Naive thymus-derived CD4-positive, alpha-beta T cell (primary cell): ENCODE data around the gene TESPA1. TPM values are rescaled to one million over a fixed set of nuclear protein-coding genes. Genes with fewer than 3 reads are reported as not detected.

ENCODE experiments used
- ATAC-seq: fragments of 150-1000 bp; cut with Tn5 transposase; 2 replicates; pipeline ENCODE4 v1.10.0; 2021; ENCODE audit warnings: mild to moderate bottlenecking, moderate library complexity
- CTCF ChIA-PET: fragments of 350-600 bp; sonication (Branson Sonifier 250); formaldehyde crosslinking; loops from one replicate; lab custom pipeline; 2021; ENCODE audit warnings: antibody characterized with exemption; lab: Charles Lee
- POLR2A ChIA-PET: fragments of 350-600 bp; sonication (Branson Sonifier 250); formaldehyde crosslinking; loops from one replicate; lab custom pipeline; 2021; ENCODE audit warnings: antibody characterized with exemption, inconsistent platforms; lab: Charles Lee
- DNase-seq, 9 donors: peaks; one replicate each; pipeline versions ENCODE4 v3.0.0 to v3.0.0-alpha.2; 2020 to 2022; ENCODE audit warnings: mixed read lengths in 1 of 9
- H3K27ac ChIP-seq: one replicate; pipeline ENCODE4 v1.7.0; 2013; ENCODE audit warnings: mild to moderate bottlenecking, low read depth, low read length, moderate library complexity
- H3K27me3 ChIP-seq, 2 donors: one replicate each; pipeline ENCODE4 v1.7.0; 2013; ENCODE audit warnings: low read length in 2 of 2, mild to moderate bottlenecking in 2 of 2, moderate library complexity in 2 of 2; ENCODE audit not compliant: control insufficient read depth in 2 of 2, insufficient read depth in 2 of 2
- H3K36me3 ChIP-seq, 3 experiments: 1 replicate in 2 of 3; 2 replicates in 1 of 3; pipeline ENCODE4 v1.7.0; 2013; ENCODE audit warnings: low read length in 3 of 3, mild to moderate bottlenecking in 3 of 3, moderate library complexity in 1 of 3; ENCODE audit not compliant: insufficient read depth in 3 of 3, control insufficient read depth in 2 of 3
- H3K4me1 ChIP-seq, 2 donors: one replicate each; pipeline ENCODE4 v1.7.0; 2013; ENCODE audit warnings: low read length in 2 of 2, mild to moderate bottlenecking in 2 of 2, moderate library complexity in 1 of 2; ENCODE audit not compliant: control insufficient read depth in 2 of 2, insufficient read depth in 2 of 2
- H3K4me3 ChIP-seq: 2 replicates; pipeline ENCODE4 v1.7.0; 2013; ENCODE audit warnings: mild to moderate bottlenecking, low read length
- H3K9me3 ChIP-seq, 3 experiments: 1 replicate in 2 of 3; 2 replicates in 1 of 3; pipeline ENCODE4 v1.7.0; 2013; ENCODE audit warnings: low read length in 3 of 3; ENCODE audit not compliant: control insufficient read depth in 2 of 3
- H3K27ac Mint-ChIP-seq, 9 donors: one replicate each; pipeline ENCODE4 v1.8.0; 2020 to 2022; ENCODE audit warnings: mixed read lengths in 9 of 9, mild to moderate bottlenecking in 8 of 9, moderate library complexity in 5 of 9, inconsistent platforms in 2 of 9
- H3K27me3 Mint-ChIP-seq, 5 donors: one replicate each; pipeline ENCODE4 v1.8.0; 2021 to 2022; ENCODE audit warnings: mixed read lengths in 5 of 5, mild to moderate bottlenecking in 1 of 5
- H3K36me3 Mint-ChIP-seq, 5 donors: one replicate each; pipeline ENCODE4 v1.8.0; 2020 to 2022; ENCODE audit warnings: mixed read lengths in 5 of 5, mild to moderate bottlenecking in 3 of 5, inconsistent platforms in 1 of 5
- H3K4me1 Mint-ChIP-seq, 7 donors: one replicate each; pipeline ENCODE4 v1.8.0; 2020 to 2022; ENCODE audit warnings: mixed read lengths in 7 of 7, mild to moderate bottlenecking in 3 of 7, inconsistent platforms in 1 of 7
- H3K4me3 Mint-ChIP-seq, 10 donors: one replicate each; pipeline ENCODE4 v1.8.0; 2020 to 2022; ENCODE audit warnings: mild to moderate bottlenecking in 10 of 10, mixed read lengths in 10 of 10, moderate library complexity in 6 of 10, inconsistent platforms in 2 of 10
- H3K9me3 Mint-ChIP-seq, 11 donors: one replicate each; pipeline ENCODE4 v1.8.0; 2020 to 2022; ENCODE audit warnings: mixed read lengths in 11 of 11, mild to moderate bottlenecking in 4 of 11, inconsistent platforms in 1 of 11, moderate library complexity in 1 of 11
- intact Hi-C, 2 donors: fragments of 100-400 bp; cut with micrococcal nuclease; formaldehyde crosslinking; loops; one replicate each; pipeline ENCODE4 v1.15.1; 2023
- polyA plus RNA-seq, 2 donors: library from polyadenylated mRNA; unstranded; fragments of 300-500 nt; fragmentation: Illumina TruSeq; gene quantifications; one replicate each; pipeline ENCODE4 v1.2.3, GENCODE V29; 2021
- total RNA-seq, 6 experiments: library from RNA in 5 of 6; stranded (reverse) in 5 of 6; gene quantifications; 1 replicate in 5 of 6; 2 replicates in 1 of 6; pipeline ENCODE4 v1.2.3 and lab custom pipeline; 2021 to 2026

TESPA1 gene
- total and polyA plus RNA-seq, 7 experiments from 2014 or later, result 120 to 314 (median 186) TPM

DNA sequence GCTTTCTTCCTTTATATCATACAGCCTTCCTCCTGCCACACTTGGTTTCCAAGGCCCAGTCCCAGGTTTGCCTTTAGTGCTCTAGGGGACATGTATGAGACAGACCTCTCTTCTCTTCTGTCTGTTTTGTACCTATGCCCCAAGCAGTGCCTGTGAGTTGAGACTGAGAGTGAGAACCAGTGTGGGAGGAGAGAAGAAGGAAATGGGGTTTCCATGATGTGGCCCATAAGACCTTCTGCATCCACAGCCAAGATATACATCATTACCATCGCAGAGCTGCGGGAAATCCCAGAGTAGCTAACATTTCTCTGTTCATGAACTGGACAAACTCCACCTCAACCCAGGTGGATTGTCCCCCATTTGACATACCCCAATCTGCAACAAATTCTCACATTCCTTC lies 2.8 kb downstream of the TESPA1 start:
- intact Hi-C loops, result loop anchor here (2.0 to 10.0 kb wide), 3 partner anchors 13 to 946 kb away; partner anchors contain the start of genes ITGA5 (in 1 of the 2) and PYM1 (in 1 of the 2)

DNA sequence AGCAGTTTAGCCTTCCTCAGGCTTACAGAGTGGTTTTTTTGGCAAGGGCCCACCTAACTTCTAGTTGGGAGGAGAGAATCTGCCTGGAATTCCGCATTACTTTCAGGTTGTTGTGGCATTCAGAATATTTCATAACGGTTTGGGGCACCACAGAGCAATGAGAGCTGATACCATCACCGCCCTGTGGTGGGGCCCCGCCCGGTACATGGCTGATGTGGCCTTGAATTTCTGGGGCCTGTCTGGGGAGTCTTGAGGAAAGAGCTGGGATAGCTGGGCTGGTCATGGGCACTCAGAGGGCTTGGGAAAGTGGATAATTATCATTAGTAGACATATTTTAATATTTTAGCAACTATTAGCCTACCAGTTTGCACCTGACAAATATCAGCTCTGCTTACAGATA lies 4.2 kb downstream of the TESPA1 start:
- Histone ChIP-seq H3K9me3 (no peaks in the 10 kb centered on the region), H3K27me3 (no peaks in the 10 kb centered on the region), H3K4me1 (peaks cover 50 to 76% of the 10 kb centered on the region in 2 donors), H3K4me3 (peak overlapping the region; percentile 40), H3K36me3 (no peaks in the 10 kb centered on the region), H3K27ac (peak overlapping the region; percentile 94)
- peaks cover 11 to 80% (median 68%) of the 10 kb centered on the region in 5 donors for H3K36me3 Mint-ChIP-seq
- no peaks in the 10 kb centered on the region for H3K27me3 Mint-ChIP-seq
- H3K4me1 Mint-ChIP-seq, result peaks cover 69 to 84% (median 78%) of the 10 kb centered on the region in 7 donors
- CTCF ChIA-PET, result interaction anchor here (0.7 to 4.9 kb wide), 9 partner anchors 11 to 278 kb away, joined by 3 to 30 read pairs (median 4); no protein-coding TSS in a partner anchor
- H3K9me3 Mint-ChIP-seq, result peaks cover 0 to 5% (median 0%) of the 10 kb centered on the region in 11 donors
- DNase-seq (peak in 4 of 9 donors; percentile 28 to 50 (median 36)), ATAC-seq (no peak)
- H3K27ac Mint-ChIP-seq, result peak overlapping the region; percentile 88 to 100 (median 98)
- POLR2A ChIA-PET, result interaction anchor here (0.9 to 13.4 kb wide), 8 partner anchors 8 to 221 kb away, joined by 3 to 154 read pairs (median 5); no protein-coding TSS in a partner anchor
- H3K4me3 Mint-ChIP-seq, result peak overlapping the region; percentile 89 to 98 (median 94)
- intact Hi-C loops, result loop anchor here (5.0 to 10.0 kb wide), 2 partner anchors 566 to 947 kb away; partner anchors contain the start of genes ITGA5 (in 1 of the 2) and PYM1 (in 1 of the 2)

More for the DNA sequence above, 2.8 kb downstream of the TESPA1 start:
- CTCF ChIA-PET, result interaction anchor here (0.6 to 7.5 kb wide), 7 partner anchors 11 to 233 kb away, joined by 3 to 68 read pairs (median 4); no protein-coding TSS in a partner anchor
- Mint-ChIP-seq H3K36me3 (peaks cover 11 to 70% (median 55%) of the 10 kb centered on the region in 5 donors), H3K27ac (peak overlapping the region; percentile 95 to 100 (median 98)), H3K27me3 (no peaks in the 10 kb centered on the region), H3K4me3 (peak overlapping the region; percentile 90 to 98 (median 95)), H3K9me3 (peaks cover 0 to 5% (median 0%) of the 10 kb centered on the region in 11 donors), H3K4me1 (peaks cover 59 to 80% (median 77%) of the 10 kb centered on the region in 7 donors)
- H3K4me1 ChIP-seq, result peaks cover 47 to 74% of the 10 kb centered on the region in 2 donors
- ATAC-seq, result no peak
- peak in 2 of 9 donors; percentile 55 to 62 for DNase-seq
- POLR2A ChIA-PET, result interaction anchor here (0.7 to 7.6 kb wide), 7 partner anchors 11 to 1496 kb away, joined by 3 to 309 read pairs (median 7); no protein-coding TSS in a partner anchor
- H3K36me3 ChIP-seq, result no peaks in the 10 kb centered on the region
- peak overlapping the region; percentile 67 for H3K4me3 ChIP-seq
- H3K27ac ChIP-seq, result peak overlapping the region; percentile 94
- H3K27me3 ChIP-seq, result no peaks in the 10 kb centered on the region
- H3K9me3 ChIP-seq, result no peaks in the 10 kb centered on the region

DNA sequence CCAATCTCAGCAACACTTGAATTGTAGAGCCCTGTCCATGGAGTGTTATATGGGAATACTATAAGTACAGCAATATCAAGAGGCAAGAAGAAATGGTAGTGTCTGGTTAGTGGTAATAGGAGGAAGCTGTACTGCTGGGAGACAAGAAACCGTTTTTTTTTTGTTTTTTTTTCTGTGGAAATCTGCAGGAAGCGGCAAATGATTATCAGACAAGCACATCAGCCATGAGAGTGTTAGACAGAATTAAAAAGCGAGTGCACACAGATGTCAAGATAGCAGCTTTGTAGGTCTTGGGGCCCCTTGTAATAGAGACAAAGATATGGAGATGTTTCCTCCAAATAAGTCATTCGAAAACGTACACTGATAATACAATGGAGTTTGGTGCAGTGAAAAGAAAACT lies 6.7 kb downstream of the TESPA1 start:
- Histone ChIP-seq H3K27me3 (no peaks in the 10 kb centered on the region), H3K9me3 (no peaks in the 10 kb centered on the region), H3K4me3 (peak overlapping the region; percentile 46), H3K27ac (peak overlapping the region; percentile 94), H3K4me1 (peaks cover 67 to 73% of the 10 kb centered on the region in 2 donors), H3K36me3 (peaks cover 0 to 18% (median 7%) of the 10 kb centered on the region in 3 experiments)
- peaks cover 0 to 4% (median 0%) of the 10 kb centered on the region in 11 donors for H3K9me3 Mint-ChIP-seq
- H3K27me3 Mint-ChIP-seq, result no peaks in the 10 kb centered on the region
- DNase-seq (peak in 4 of 9 donors; percentile 30 to 40 (median 34)), ATAC-seq (peak; percentile 34)
- H3K27ac Mint-ChIP-seq, result peak overlapping the region; percentile 75 to 98 (median 95)
- peaks cover 22 to 81% (median 76%) of the 10 kb centered on the region in 5 donors for H3K36me3 Mint-ChIP-seq
- ChIA-PET POLR2A (interaction anchor here (1.2 to 15.6 kb wide), 7 partner anchors 7 to 94 kb away, joined by 3 to 309 read pairs (median 6); partner anchors contain the start of gene TESPA1), CTCF (interaction anchor here (0.6 to 4.9 kb wide), 8 partner anchors 9 to 254 kb away, joined by 3 to 30 read pairs (median 4); no protein-coding TSS in a partner anchor)
- intact Hi-C loops, result loop anchor here (1.0 to 2.0 kb wide), 2 partner anchors 10 to 19 kb away; no protein-coding TSS in a partner anchor
- H3K4me1 Mint-ChIP-seq, result peaks cover 82 to 99% (median 96%) of the 10 kb centered on the region in 7 donors
- peak overlapping the region; percentile 79 to 98 (median 93) for H3K4me3 Mint-ChIP-seq

DNA sequence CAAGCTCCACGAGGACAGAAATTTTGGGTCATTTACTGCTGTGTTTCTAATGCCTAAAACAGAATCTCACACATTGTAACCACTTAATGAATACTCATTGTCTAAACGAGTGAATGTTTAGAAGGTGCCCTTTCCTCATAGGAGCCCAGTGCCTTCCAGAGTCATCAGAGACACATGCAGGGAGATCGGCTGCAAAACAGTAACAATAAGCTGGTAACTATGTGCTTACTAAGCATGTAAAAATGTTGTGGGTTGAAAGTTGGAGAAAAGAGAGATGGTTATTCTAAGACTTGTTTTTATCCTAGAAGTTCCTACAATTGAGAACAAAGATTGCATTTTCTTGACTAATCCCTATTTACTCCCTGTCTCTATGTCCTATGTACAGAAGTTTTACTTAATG lies 7.4 kb downstream of the TESPA1 start:
- ChIA-PET CTCF (interaction anchor here (1.2 to 4.9 kb wide), 6 partner anchors 8 to 228 kb away, joined by 3 to 30 read pairs (median 8); no protein-coding TSS in a partner anchor), POLR2A (interaction anchor here (1.0 to 15.6 kb wide), 6 partner anchors 8 to 95 kb away, joined by 3 to 309 read pairs (median 6); partner anchors contain the start of gene TESPA1)
- H3K4me1 ChIP-seq, result peaks cover 60 to 79% of the 10 kb centered on the region in 2 donors
- Mint-ChIP-seq H3K36me3 (peaks cover 20 to 80% (median 74%) of the 10 kb centered on the region in 5 donors), H3K4me3 (peak overlapping the region; percentile 79 to 98 (median 93)), H3K27me3 (no peaks in the 10 kb centered on the region), H3K27ac (peak overlapping the region; percentile 57 to 98 (median 95)), H3K9me3 (peaks cover 0 to 4% (median 0%) of the 10 kb centered on the region in 11 donors), H3K4me1 (peaks cover 82 to 100% (median 96%) of the 10 kb centered on the region in 7 donors)
- intact Hi-C loops, result loop anchor here (1.0 to 2.0 kb wide), 2 partner anchors 9 to 18 kb away; no protein-coding TSS in a partner anchor
- ATAC-seq, result no peak
- H3K36me3 ChIP-seq, result peaks cover 3 to 25% (median 14%) of the 10 kb centered on the region in 3 experiments
- H3K4me3 ChIP-seq, result peak overlapping the region; percentile 2
- H3K27me3 ChIP-seq, result no peaks in the 10 kb centered on the region
- H3K9me3 ChIP-seq, result no peaks in the 10 kb centered on the region
- no peak for DNase-seq
- peak overlapping the region; percentile 94 for H3K27ac ChIP-seq

DNA sequence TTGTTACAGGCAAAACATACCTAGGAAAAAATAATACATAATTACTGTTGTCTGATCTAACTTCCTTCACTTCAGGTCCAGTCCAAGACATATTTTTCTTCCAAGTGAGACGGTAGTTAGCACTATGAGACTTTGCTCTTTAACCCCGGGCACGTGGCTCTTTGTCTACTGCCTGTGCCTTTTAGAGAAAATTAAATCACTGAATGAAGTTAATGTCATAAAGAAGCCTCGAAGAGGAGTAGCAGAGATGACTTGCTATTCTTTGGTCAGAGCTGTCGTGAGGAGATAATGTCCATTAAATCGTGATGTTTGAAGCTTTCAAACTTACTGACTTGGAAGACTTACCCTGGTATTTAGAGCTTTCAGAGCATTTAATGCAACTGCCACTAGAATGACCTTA lies 8.7 kb downstream of the TESPA1 start:
- Mint-ChIP-seq H3K27me3 (no peaks in the 10 kb centered on the region), H3K4me1 (peaks cover 76 to 100% (median 97%) of the 10 kb centered on the region in 7 donors), H3K36me3 (peaks cover 25 to 79% (median 72%) of the 10 kb centered on the region in 5 donors), H3K27ac (peak overlapping the region; percentile 68 to 98 (median 95)), H3K4me3 (peak overlapping the region; percentile 6 to 98 (median 93)), H3K9me3 (peaks cover 0 to 4% (median 0%) of the 10 kb centered on the region in 11 donors)
- peaks cover 4 to 31% (median 19%) of the 10 kb centered on the region in 3 experiments for H3K36me3 ChIP-seq
- peaks cover 51 to 82% of the 10 kb centered on the region in 2 donors for H3K4me1 ChIP-seq
- intact Hi-C loops, result loop anchor here (1.0 to 2.0 kb wide), 2 partner anchors 8 to 17 kb away; partner anchors contain the start of gene TESPA1 (in 1 of the 2)
- CTCF ChIA-PET, result interaction anchor here (1.3 to 4.9 kb wide), 6 partner anchors 9 to 227 kb away, joined by 4 to 30 read pairs (median 10); partner anchors contain the start of gene TESPA1
- H3K9me3 ChIP-seq, result no peaks in the 10 kb centered on the region
- DNase-seq (no peak), ATAC-seq (no peak)
- POLR2A ChIA-PET, result interaction anchor here (0.6 to 15.6 kb wide), 6 partner anchors 9 to 952 kb away, joined by 3 to 309 read pairs (median 7); partner anchors contain the start of genes PYM1 and TESPA1
- H3K27ac ChIP-seq, result peak overlapping the region; percentile 94
- H3K27me3 ChIP-seq, result no peaks in the 10 kb centered on the region
- no peak overlapping the region for H3K4me3 ChIP-seq

DNA sequence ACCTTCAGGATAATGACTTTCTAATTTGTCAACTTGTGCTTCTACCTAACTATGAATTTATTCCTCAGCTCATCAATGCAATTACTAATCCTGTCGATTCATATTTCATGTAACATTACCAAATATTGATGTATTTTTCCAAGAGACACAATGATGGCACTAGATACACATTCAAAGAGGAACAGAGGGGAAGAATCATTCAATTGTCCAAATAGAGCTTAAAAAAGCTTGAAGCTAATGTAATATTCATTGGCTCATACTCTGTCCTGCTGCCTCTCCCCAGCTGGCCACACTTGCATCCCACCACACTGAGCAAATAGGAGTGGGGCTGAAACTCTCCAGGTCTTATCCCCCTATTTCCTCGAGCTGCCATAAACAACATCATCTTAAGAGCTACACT lies 9.3 kb downstream of the TESPA1 start:
- H3K36me3 Mint-ChIP-seq, result peaks cover 28 to 80% (median 75%) of the 10 kb centered on the region in 5 donors

More for the DNA sequence above, 9.3 kb downstream of the TESPA1 start:
- no peaks in the 10 kb centered on the region for H3K27me3 ChIP-seq
- intact Hi-C loops, result no loop called here
- ATAC-seq (no peak), DNase-seq (no peak)
- Mint-ChIP-seq H3K27ac (peak overlapping the region; percentile 68 to 98 (median 93)), H3K27me3 (no peaks in the 10 kb centered on the region), H3K4me1 (peaks cover 74 to 100% (median 98%) of the 10 kb centered on the region in 7 donors), H3K9me3 (peaks cover 0 to 4% (median 0%) of the 10 kb centered on the region in 11 donors), H3K4me3 (peak overlapping the region; percentile 47 to 98 (median 88))
- peaks cover 4 to 35% (median 19%) of the 10 kb centered on the region in 3 experiments for H3K36me3 ChIP-seq
- peak overlapping the region; percentile 52 for H3K27ac ChIP-seq
- no peak overlapping the region for H3K4me3 ChIP-seq
- peaks cover 45 to 83% of the 10 kb centered on the region in 2 donors for H3K4me1 ChIP-seq
- no peaks in the 10 kb centered on the region for H3K9me3 ChIP-seq
- CTCF ChIA-PET, result interaction anchor here (1.3 to 3.2 kb wide), 6 partner anchors 9 to 226 kb away, joined by 4 to 14 read pairs (median 8); partner anchors contain the start of gene TESPA1
- POLR2A ChIA-PET, result interaction anchor here (0.8 to 15.6 kb wide), 5 partner anchors 10 to 953 kb away, joined by 3 to 309 read pairs (median 10); partner anchors contain the start of genes PYM1 and TESPA1
